ENCODE results near the gene TENM4.
"Not testable (repeated sequence)": the region's sequence is repeated elsewhere in the genome, so short reads cannot be mapped to it uniquely, and the experiment has no call there.

The TENM4 gene

GRCh38 chr11:79244241-79244772, 196.5 kb downstream of the TENM4 start:
- DNase-seq (ENCODE audit: low read depth): peak; percentile 86

- no peak for DNase-seq (ENCODE audit: low read depth)
Observed at GRCh38 chr11:79243422-79244210, 197.2 kb downstream of the TENM4 start.

GRCh38 chr11:79242616-79243015, 198.2 kb downstream of the TENM4 start:
- DNase-seq (ENCODE audit: low read depth): no peak

DNA sequence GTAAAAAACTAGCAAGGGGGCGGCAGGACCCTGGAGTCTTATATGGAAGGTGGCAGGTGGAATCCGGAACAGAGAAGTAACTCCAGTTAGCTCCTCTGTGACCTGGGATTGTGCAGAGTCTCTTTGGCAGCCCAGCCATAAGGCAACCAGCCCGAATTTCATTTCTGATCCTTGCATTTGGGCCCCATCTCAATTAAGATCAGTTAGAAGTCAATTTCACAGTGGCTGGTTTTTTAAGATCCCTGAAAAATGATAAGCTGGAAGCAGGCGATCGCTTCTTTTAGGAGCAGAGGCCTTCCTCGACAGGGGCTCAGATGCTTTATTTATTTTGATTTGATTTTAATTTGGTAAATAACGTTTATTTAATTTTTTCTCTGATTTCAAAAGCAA, 199.0 kb downstream of the TENM4 start:
- no peak for DNase-seq (ENCODE audit: low read depth)

- no peak for DNase-seq (ENCODE audit: low read depth)
Observed at GRCh38 chr11:79241205-79241851, 199.5 kb downstream of the TENM4 start.

DNA sequence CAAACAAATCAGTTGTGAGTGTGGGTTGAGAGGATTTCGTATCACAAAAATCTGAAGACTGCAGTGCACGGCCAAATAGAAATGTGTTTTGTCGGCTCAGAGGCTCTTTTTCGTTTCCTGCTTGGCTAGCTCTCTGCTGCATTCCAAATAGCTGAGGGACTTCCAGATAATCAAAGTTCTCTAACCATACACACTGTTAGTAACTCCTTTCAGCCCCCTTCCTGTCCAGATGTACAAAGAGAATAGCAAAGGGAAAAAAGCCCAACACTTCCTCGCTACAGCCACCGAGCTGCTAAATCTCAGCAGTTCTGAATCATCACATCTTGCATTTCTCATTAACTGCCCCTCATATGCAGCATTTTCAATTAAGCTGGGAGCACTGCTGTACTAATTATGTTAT, 203.1 kb downstream of the TENM4 start:
- DNase-seq (ENCODE audit: low read depth): peak; percentile 52

DNA sequence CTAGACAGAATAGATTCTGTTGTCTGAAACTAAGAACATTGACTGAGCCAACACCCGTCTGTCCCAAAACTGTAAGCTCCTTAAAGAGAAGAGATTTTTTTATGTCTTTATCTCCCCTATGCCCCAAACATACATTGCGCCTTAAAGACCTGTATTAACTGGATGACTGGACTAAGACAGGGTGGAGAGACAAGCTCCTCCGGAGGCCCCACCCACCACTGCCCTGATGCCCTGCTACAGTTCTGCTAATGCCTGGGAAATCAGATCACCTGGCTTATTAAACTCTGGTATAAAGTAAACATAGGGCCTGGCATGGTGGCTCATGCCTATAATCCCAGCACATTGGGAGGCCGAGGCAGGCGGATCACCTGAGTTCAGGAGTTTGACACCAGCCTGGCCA, 203.7 kb downstream of the TENM4 start:
- DNase-seq (ENCODE audit: low read depth): no peak

DNA sequence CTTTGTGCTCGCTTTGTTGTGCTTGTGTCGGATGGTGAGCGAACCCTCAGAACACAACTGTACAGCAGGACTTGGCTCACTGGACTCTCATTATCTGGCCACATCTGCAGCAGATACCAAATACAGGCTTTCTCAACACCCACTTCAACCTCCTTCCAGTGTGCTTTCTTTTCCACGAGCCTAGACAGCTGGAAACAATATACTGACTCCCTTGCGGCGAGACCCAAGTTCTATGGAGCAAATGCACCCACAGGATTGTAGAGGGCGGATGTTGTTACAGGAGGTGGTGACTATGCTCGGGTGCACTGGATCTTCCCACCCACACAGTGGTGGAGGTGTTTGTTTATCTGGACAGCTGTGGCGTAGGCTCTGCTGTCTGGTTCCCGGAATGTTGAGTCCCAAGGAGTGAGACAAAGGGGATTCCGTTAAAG, 204.3 kb downstream of the TENM4 start:
- DNase-seq (ENCODE audit: low read depth): no peak

GRCh38 chr11:79235696-79236095, 205.1 kb downstream of the TENM4 start:
- DNase-seq (ENCODE audit: low read depth): no peak

DNA sequence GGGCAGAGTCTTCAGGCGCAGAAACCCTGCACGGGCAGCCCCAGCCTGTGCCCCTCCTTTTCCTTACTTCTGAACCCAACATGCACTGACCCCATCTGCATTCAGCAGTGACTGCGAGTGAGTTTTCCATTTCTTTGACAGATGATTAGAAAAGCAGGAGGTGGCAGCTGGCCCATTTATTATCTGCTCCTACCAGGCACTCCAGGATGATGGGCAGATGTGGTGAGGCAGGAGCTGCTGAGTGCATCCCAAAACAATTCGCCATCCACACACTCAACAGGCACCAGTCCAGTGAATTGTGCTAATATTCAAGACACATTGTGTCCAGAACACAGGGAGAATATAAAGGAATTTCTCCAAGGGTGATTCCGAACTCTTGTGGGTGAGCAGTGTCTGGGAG, 208.5 kb downstream of the TENM4 start:
- no peak for DNase-seq (ENCODE audit: low read depth)

DNA sequence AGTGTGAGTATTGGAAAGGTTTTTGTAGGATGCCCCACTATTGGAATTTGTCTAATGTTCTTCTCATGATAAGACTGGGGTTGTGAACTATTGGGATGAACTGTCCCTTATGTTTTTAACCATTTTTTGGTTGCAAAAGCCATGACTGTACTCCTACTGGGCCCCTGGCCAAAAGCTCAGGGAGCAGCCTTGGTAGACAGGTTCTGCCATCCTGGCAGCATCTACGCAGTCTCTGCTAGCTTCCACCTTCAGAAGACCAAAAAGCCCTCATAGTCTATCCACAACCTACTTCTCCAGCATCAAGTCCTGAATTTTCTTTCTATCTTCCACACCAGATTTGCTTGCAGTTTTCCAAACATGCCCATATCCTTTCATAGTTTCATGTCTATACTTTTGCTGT, 211.8 kb downstream of the TENM4 start:
- no peak for DNase-seq (ENCODE audit: low read depth)

DNA sequence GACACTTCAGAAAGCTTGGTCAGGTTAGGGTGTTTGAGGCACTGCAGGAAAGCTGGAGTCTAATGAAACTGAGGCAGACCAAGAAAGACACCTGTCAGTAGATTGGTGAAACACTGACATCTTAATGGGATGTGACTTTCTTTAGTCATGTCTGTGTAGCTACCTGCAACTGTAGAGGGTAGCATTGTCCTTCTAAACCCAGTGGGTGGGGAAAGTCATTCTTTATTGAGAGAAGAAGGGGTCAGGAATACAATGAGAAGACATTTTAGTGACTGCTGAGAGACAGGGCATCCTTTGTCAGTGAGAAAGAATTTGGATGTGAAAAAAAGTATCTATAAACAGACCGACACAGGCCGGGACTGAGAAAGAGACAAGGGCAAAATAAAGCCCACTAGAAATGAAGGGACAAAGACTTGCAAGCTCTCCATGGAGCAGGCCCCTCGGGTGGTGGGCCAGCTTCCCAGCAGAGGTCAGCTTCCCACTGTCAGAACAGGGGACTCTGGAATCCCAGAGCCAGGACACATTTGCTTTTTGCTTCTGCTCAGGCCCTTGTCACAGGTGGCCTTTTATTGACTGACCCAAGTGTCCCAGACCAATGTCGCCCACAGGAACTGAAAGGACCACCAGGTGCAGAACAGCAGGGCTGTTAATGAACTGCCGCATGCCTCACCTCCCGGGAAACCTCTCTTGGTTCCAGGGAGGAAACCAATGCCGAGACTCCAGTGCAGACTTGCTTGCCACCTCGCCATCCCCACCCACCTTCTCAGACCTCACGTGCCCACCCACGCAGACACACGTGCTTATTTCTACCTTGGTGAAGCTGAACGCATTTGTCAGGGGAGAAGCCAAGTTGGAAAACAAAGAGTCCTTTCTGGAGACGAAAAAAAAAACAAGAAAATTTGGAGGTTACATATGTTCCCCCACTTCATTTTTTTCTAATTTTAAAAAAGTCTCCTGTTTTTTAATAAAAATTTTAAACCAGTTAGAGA, 212.8 kb downstream of the TENM4 start:
- DNase-seq (ENCODE audit: low read depth): no peak

GRCh38 chr11:79227308-79227707, 213.5 kb downstream of the TENM4 start:
- DNase-seq (ENCODE audit: low read depth): no peak

DNA sequence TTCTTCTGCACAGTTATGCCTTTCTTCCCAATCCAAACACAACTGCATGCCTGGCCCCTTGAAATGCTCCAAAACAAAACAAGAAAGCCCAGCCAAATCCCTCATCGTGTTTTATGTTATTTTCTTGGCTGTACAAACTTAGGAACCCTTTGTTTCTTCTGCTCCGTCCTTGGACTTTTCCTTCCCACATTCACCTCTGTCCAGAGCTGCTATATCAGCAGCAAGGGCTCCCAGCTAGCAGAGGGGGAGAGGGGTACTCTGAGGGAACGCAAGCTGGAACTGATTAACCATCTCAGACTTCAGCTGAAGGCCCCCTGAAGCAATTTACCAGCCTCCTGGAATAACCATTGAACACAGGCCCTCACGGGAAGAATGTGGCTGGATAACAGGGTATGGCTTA, 214.7 kb downstream of the TENM4 start:
- DNase-seq (ENCODE audit: low read depth): no peak

DNA sequence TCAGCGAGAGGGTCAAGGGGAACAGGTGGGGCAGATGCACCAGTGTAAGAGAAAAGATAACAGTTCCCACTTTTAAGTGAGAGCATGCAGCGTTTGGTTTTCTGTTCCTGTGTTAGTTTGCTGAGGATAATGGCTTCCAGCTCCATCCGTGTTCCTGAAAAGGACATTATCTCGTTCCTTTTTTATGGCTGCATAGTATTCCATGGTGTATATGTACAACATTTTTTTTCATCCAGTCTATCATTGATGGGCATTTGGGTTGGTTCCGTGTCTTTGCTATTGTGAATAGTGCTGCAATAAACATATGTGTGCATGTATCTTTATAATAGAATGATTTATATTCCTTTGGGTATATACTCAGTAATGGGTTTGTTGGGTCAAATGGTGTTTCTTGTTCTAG, 218.7 kb downstream of the TENM4 start:
- not testable (repeated sequence) for DNase-seq (ENCODE audit: low read depth)

DNA sequence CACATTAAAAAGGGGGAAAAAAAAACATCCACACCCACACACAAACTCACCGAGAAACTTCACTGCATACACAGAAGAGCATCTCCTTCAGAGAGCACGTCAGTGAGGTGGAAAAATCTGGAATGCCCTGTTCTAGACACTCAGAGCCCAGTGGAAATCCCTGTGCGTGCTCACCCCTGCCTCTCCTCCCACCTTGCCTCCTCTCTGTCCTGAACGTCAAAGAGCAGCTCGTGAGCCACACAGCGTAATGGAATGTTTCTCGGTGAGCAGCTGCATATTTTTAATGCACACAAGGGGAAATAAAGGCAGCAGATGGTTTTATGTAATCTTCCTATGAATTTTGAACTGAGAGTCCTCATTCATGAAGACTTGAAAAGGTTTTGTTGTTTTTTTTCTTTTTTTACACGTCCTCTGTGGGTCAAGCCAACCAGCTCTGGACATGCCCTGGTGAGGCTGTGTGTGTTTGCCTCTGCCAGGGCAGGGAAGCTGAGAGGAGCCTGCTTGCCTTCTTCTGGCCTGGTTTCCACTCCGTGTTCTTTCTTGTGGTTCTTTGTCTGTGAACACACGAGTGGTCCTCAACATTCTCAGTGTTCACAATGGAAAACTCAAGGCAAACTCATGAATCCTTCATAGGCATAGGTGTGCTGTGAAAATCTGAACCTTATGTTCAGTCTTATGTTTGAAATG, 219.2 kb downstream of the TENM4 start:
- no peak for DNase-seq (ENCODE audit: low read depth)

DNA sequence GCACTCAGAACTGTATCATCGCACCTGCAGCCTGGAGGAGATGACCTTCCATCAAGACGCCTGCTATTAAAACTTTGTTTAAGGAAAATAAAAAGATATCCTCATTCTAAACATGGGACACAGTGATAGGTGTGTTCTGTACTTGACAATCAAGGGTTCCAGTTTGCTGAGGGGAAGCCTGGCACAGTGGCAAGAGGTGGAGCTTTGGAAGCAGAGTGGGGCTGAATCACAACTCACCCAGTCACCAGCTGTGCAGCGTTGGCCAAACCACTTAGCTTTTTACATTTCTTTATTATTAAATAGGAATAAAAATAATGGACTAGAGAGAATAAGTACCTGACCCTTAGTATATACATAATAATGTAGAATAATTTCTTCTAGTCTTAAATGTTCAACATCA, 220.7 kb downstream of the TENM4 start:
- DNase-seq (ENCODE audit: low read depth): no peak

GRCh38 chr11:79219186-79220045, 221.4 kb downstream of the TENM4 start:
- no peak for DNase-seq (ENCODE audit: low read depth)

DNA sequence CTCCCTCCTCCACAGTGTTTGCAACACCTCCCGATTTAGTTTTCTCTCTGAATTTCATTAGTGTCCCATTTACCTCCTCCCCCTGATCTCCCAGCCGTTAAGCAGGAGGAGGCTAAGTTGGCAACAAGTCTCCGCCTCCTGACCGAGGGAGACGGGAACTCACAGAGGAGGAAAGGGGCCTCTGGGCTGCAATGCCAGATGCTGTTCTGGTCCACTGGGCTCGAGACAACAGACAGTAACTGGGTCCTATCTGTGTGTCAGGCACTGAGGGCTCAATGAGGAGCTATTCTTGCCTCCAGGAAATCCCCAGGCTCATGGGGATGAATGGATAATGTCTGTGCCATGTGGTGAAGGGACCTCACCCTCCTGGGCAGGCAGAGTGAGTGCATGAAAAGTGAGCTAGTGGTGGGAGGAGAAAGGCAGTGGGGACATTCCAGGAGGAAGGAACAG, 228.1 kb downstream of the TENM4 start:
- no peak for DNase-seq (ENCODE audit: low read depth)

DNA sequence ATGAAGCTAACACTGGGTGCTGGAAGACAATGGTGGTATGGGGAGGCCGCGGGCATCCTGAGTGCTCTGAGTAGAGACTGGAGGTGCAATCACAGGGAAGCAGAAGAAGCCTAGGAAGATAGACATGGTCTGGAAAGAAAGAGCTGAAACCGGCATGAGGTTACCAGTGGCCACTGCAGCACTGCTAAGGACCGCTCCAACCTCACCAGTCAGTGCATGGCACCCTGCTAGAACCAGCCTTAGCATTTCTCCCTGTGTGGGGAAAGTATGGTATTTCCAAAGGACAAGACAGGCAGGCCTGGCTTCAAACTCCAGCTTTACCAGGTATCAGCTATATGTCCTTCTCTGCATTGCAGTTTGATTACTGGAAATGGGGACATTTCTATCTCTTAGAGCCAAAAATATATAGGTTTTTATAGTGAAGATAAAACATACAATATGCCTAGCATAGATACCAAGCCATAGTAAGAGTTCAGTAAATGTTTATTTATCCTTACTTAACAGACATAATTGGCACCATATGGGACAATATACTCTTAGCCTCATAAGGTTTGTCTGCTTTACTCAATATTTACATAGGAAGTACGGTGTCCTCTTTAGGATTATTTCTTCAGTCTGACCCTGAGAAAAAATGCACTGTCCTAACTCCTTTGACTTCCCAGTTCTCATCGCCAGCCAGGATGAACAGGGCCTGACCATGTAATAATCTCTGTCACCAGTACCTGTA, 231.1 kb downstream of the TENM4 start:
- no peak for DNase-seq (ENCODE audit: low read depth)
